Islet of Langerhans (tissue), 1 donor: ENCODE measurements around the gene ABI3.

ENCODE experiments used
- FAIRE-seq: peaks from one replicate; lab custom pipeline; 2011; peaks lifted over from hg19 to GRCh38; lab: Jason Lieb, UNC

ABI3 gene

GRCh38 chr17:49225554-49226236 lies 15.2 kb downstream of the ABI3 start:
- no peak for FAIRE-seq

GRCh38 chr17:49226771-49227435 lies 16.4 kb downstream of the ABI3 start:
- FAIRE-seq: no peak

GRCh38 chr17:49227436-49228261 lies 17.1 kb downstream of the ABI3 start:
- no peak for FAIRE-seq

- FAIRE-seq: no peak
These were observed 18.7 kb downstream of the ABI3 start for GRCh38 chr17:49229076-49229804.

GRCh38 chr17:49229805-49230600 lies 19.5 kb downstream of the ABI3 start:
- FAIRE-seq: no peak

GRCh38 chr17:49230636-49231562 lies 20.4 kb downstream of the ABI3 start, which contains the start of gene PHOSPHO1:
Gene PHOSPHO1, minus strand, starts transcription at chr17:49230787. Its CDS starts 4,096 bp downstream, at chr17:49226691.
- FAIRE-seq: no peak

GRCh38 chr17:49231563-49231894 lies 21.0 kb downstream of the ABI3 start:
- no peak for FAIRE-seq

- FAIRE-seq: no peak
These were observed 24.1 kb downstream of the ABI3 start for GRCh38 chr17:49234509-49235080.

- FAIRE-seq: no peak
These were observed 25.4 kb downstream of the ABI3 start for GRCh38 chr17:49235896-49236295.

GRCh38 chr17:49239963-49240362 lies 29.5 kb downstream of the ABI3 start:
- FAIRE-seq: no peak

- no peak for FAIRE-seq
These were observed 30.1 kb downstream of the ABI3 start for GRCh38 chr17:49240619-49241018.

GRCh38 chr17:49241040-49241439 lies 30.5 kb downstream of the ABI3 start:
- no peak for FAIRE-seq

- FAIRE-seq: no peak
These were observed 31.3 kb downstream of the ABI3 start for GRCh38 chr17:49241692-49242397.

- FAIRE-seq: no peak
These were observed 32.3 kb downstream of the ABI3 start for GRCh38 chr17:49242813-49243212.

GRCh38 chr17:49244839-49245238 lies 34.3 kb downstream of the ABI3 start:
- FAIRE-seq: no peak

GRCh38 chr17:49247944-49248343 lies 37.4 kb downstream of the ABI3 start:
- no peak for FAIRE-seq

GRCh38 chr17:49249292-49249794 lies 38.8 kb downstream of the ABI3 start:
- no peak for FAIRE-seq

- FAIRE-seq: no peak
These were observed 39.5 kb downstream of the ABI3 start for GRCh38 chr17:49249890-49250522.
